Esophagus squamous epithelium (tissue), 4 donors: Measurements from ENCODE around the gene SQOR.

Source experiments
- CTCF ChIP-seq, 6 experiments: fragments of 450-650 bp in 4 of 6; fragments of 200-600 bp in 2 of 6; sonication (generic) in 2 of 6; IDR thresholded peaks; one replicate each; pipeline ENCODE4 v1.5.1; 2016 to 2019; ENCODE audit warnings: antibody characterized with exemption in 6 of 6, mild to moderate bottlenecking in 4 of 6, moderate library complexity in 4 of 6
- POLR2A ChIP-seq, 4 donors: fragments of 450-650 bp; IDR thresholded peaks; one replicate each; pipeline ENCODE4 v1.6.1; 2017; ENCODE audit warnings: antibody characterized with exemption in 4 of 4, mild to moderate bottlenecking in 4 of 4, moderate library complexity in 3 of 4

GRCh38 chr15:45664451-45664850 lies 29.6 kb downstream of the SQOR start:
- TF ChIP-seq CTCF (IDR thresholded peaks at IDR 0.05) (no peak), POLR2A (IDR thresholded peaks at IDR 0.05) (no peak)
